Activated naive CD4-positive, alpha-beta T cell treated with anti-CD3 and anti-CD28 coated beads, Interleukin-2, amount 50 U/mL, for 24 hours (primary cell): ENCODE data around the gene ADNP.
A peak's percentile ranks its signal among the peaks of the same experiment; 100 is the strongest.

Experiments used
- H3K27ac Mint-ChIP-seq: one replicate; pipeline ENCODE4 v1.8.0; 2021; ENCODE audit warnings: mild to moderate bottlenecking, mixed read lengths
- H3K27me3 Mint-ChIP-seq: one replicate; pipeline ENCODE4 v1.8.0; 2021; ENCODE audit warnings: mixed read lengths
- H3K36me3 Mint-ChIP-seq: one replicate; pipeline ENCODE4 v1.8.0; 2021; ENCODE audit warnings: mixed read lengths
- H3K4me1 Mint-ChIP-seq: one replicate; pipeline ENCODE4 v1.8.0; 2021; ENCODE audit warnings: mixed read lengths
- H3K4me3 Mint-ChIP-seq: one replicate; pipeline ENCODE4 v1.8.0; 2021; ENCODE audit warnings: mild to moderate bottlenecking, mixed read lengths
- H3K9me3 Mint-ChIP-seq: one replicate; pipeline ENCODE4 v1.8.0; 2021; ENCODE audit warnings: mixed read lengths

ADNP gene

GRCh38 chr20:50856475-50857041, 74.7 kb downstream of the ADNP start:
- no peak overlapping the region for H3K27ac Mint-ChIP-seq
- no peak overlapping the region for H3K4me3 Mint-ChIP-seq
- H3K4me1 Mint-ChIP-seq: no peaks in the 10 kb centered on the region
- H3K27me3 Mint-ChIP-seq: no peaks in the 10 kb centered on the region
- H3K36me3 Mint-ChIP-seq: peaks cover 6% of the 10 kb centered on the region
- no peaks in the 10 kb centered on the region for H3K9me3 Mint-ChIP-seq

DNA sequence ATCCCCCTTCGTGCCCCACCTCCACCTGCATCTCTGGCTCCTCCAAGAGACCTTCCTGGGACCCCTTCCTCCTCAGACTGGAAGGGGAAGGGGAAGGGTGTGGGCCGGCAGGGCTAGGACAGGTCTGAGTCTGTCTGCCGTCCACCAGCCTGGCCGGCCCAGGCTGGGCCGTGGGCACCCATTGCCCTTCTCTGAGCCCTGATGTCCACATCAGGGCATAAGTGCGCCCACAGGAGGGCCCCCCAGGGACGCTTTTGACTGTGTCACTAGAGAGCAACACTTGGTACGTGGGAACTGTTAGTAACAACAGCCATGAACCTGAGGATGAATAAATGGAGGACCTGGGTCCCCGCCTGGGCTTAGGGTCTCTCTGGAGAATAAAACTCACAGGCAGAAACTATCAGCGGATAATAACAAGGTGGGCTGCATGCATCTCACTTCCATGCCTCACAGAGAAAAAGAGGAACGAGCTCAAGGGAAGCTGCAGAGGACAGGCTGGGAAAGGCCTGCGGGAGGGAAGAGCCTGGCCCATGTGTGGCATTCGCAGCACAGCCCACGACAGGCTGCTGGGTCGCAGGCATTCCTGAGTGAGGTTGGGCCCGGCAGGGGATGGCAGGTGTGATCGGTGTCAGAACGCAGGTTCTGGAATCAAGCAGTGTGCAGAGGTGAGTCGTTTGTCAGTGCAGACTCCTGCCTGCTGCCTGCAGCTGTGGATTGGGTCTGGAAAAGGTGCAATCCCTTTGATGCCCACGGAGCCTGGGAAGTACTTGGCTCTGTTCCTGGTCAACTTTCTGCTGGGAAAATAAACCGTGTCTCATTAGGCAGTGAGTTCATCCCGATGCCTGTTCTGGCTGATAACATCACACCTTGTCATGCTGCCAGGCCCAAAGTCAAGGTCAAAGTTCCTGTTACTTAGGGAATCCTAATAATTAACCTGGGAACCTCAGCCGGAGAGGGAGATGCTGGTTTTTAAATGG, 75.5 kb downstream of the ADNP start:
- Mint-ChIP-seq H3K9me3 (no peaks in the 10 kb centered on the region), H3K27ac (no peak overlapping the region), H3K27me3 (no peaks in the 10 kb centered on the region), H3K36me3 (peaks cover 6% of the 10 kb centered on the region), H3K4me1 (no peaks in the 10 kb centered on the region), H3K4me3 (no peak overlapping the region)

DNA sequence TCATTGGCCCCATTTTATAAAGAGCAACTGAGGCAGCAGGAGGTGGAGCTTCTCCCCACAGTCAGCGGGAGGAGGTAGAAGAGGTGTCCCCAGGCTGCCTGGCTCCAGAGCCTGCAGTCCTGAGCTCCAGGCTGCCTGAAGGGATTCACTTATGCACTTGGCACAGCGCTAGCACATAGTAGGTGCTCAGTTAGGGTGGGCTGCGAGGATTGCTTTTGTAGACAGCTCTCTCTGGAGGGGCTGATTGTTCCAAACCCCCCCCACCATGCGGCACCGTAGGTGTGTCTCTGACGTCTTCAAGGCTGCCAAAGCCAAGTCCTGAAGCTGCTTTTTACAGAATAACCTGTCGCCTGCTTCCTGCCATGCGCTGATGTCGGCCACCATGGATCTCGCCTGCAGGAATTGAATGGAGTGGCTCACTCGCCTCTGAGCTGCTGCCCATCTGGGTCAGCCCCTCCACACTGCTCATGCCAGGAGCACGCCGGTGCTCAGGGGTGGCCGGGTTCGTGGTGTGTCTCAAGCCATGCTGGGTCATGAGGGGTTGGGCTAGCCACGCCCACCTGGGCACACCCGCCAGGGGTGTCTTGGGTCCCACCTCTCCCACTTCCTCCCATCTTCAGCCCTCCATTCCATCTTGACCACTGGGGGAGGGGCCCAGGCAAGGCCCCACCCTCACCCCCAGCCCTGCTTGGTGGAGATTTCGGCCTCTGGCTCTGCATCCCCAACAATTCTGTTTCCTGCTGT, 76.6 kb downstream of the ADNP start:
- no peaks in the 10 kb centered on the region for H3K9me3 Mint-ChIP-seq
- H3K4me1 Mint-ChIP-seq: peaks cover 5% of the 10 kb centered on the region
- no peak overlapping the region for H3K4me3 Mint-ChIP-seq
- peaks cover 6% of the 10 kb centered on the region for H3K36me3 Mint-ChIP-seq
- H3K27me3 Mint-ChIP-seq: no peaks in the 10 kb centered on the region
- peak overlapping the region; percentile 19 for H3K27ac Mint-ChIP-seq

DNA sequence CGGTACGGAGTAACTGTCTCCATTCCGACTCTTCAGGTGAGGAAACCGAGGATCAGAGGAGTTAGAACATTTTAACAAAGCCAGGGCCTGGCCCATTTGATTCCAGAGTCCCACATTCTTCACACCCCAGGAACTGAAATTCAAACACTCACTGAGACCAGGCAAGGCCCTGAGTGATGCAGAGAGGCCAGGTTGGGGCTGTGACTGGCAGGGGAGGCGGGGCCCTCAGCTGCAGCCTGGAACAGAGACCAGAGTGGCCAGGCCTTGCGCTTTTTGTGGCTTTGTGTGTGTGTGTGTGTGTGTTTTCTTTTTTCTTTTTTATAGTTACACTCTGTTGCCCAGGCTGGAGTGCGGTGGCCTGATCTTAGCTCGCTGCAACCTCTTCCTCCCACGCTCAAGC, 79.2 kb downstream of the ADNP start:
- Mint-ChIP-seq H3K4me1 (peaks cover 9% of the 10 kb centered on the region), H3K4me3 (no peak overlapping the region), H3K27ac (peak overlapping the region; percentile 35), H3K9me3 (no peaks in the 10 kb centered on the region), H3K27me3 (no peaks in the 10 kb centered on the region), H3K36me3 (peaks cover 6% of the 10 kb centered on the region)

DNA sequence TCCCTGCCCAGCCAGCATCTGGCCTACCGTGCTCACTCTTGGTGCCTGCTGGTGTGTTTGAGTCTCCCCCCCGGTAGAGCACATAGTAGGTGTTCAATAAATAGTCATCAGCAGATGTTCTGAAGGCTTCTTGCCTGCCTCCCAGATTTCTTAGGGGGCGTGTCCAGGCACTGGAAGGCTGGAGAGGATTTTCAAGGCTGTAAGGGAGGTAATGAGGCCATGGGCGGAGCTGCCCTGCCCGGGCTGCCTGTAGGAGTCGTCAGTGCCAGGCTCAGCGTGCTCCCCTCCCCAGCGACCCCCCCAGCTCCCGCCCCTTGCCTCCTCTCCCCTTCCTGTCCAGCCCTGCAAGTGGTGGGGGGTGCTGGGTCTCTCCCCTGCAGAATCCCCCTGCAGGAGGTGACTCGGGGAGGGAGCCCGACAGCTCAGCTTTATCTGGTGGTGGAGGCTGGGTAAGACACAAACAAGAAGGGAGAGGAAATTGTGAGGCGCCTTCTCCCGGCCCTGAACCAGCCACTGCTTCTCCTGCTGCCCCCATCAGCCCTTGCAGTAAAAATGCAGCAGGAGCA, 80.4 kb downstream of the ADNP start:
- no peak overlapping the region for H3K27ac Mint-ChIP-seq
- no peaks in the 10 kb centered on the region for H3K27me3 Mint-ChIP-seq
- no peaks in the 10 kb centered on the region for H3K9me3 Mint-ChIP-seq
- peaks cover 7% of the 10 kb centered on the region for H3K36me3 Mint-ChIP-seq
- H3K4me3 Mint-ChIP-seq: no peak overlapping the region
- H3K4me1 Mint-ChIP-seq: peaks cover 9% of the 10 kb centered on the region

DNA sequence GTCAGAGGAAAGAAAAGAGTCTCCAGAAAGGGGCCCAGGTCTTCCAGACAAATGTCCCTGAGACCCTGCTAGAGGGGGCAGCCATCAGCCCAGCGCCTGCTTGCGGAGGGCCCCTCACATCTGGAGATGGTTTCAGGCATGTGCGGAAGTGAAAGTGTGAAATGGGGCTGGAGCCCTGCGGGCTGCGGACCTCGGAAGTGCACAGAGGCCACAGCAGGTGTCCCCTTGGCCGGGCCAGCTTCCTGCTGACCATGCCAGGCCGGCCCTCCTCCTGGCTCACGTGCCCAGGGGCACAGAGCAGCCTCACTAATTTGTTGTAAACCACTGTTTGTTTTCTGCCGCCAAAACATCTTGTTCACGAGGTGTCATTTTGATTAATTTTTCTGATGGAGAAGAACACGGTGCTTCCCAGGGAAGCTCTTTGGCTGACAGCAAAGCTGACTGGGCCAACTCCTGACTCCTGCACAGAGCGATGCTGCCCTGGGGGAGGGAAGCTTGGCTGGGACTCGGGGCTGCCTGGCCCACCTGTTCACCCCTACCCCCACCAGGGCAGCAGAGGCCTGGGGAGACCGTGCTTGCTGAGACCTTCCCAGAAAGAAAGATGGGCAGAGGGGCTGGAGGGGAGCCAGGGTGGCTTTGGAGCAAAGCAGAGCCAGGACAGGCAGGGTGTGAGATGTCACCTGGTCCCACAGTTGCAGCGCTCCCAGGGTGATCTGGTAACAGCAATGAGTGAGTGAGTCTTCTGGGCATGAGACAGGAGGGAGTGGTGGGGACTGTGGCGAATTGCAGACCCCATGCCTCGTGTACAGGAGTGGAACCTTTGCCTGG, 82.2 kb downstream of the ADNP start:
- Mint-ChIP-seq H3K36me3 (peaks cover 6% of the 10 kb centered on the region), H3K27me3 (no peaks in the 10 kb centered on the region), H3K4me1 (peaks cover 9% of the 10 kb centered on the region), H3K4me3 (no peak overlapping the region), H3K9me3 (no peaks in the 10 kb centered on the region), H3K27ac (no peak overlapping the region)

- Mint-ChIP-seq H3K27me3 (no peaks in the 10 kb centered on the region), H3K4me1 (peaks cover 9% of the 10 kb centered on the region), H3K9me3 (no peaks in the 10 kb centered on the region), H3K36me3 (peaks cover 5% of the 10 kb centered on the region), H3K27ac (no peak overlapping the region), H3K4me3 (no peak overlapping the region)
Observed at GRCh38 chr20:50848341-50848808, 82.9 kb downstream of the ADNP start.

GRCh38 chr20:50845566-50846215, 85.5 kb downstream of the ADNP start:
- Mint-ChIP-seq H3K27ac (no peak overlapping the region), H3K27me3 (no peaks in the 10 kb centered on the region), H3K4me1 (peaks cover 9% of the 10 kb centered on the region), H3K4me3 (no peak overlapping the region), H3K36me3 (peaks cover 2% of the 10 kb centered on the region), H3K9me3 (no peaks in the 10 kb centered on the region)

- H3K27ac Mint-ChIP-seq: no peak overlapping the region
- H3K9me3 Mint-ChIP-seq: no peaks in the 10 kb centered on the region
- H3K4me1 Mint-ChIP-seq: peaks cover 4% of the 10 kb centered on the region
- H3K4me3 Mint-ChIP-seq: no peak overlapping the region
- H3K36me3 Mint-ChIP-seq: peaks cover 2% of the 10 kb centered on the region
- no peaks in the 10 kb centered on the region for H3K27me3 Mint-ChIP-seq
Observed at GRCh38 chr20:50844430-50845100, 86.7 kb downstream of the ADNP start.

GRCh38 chr20:50843331-50844276, 87.6 kb downstream of the ADNP start:
- no peaks in the 10 kb centered on the region for H3K9me3 Mint-ChIP-seq
- H3K4me1 Mint-ChIP-seq: peaks cover 4% of the 10 kb centered on the region
- H3K4me3 Mint-ChIP-seq: no peak overlapping the region
- H3K27me3 Mint-ChIP-seq: no peaks in the 10 kb centered on the region
- peaks cover 2% of the 10 kb centered on the region for H3K36me3 Mint-ChIP-seq
- no peak overlapping the region for H3K27ac Mint-ChIP-seq

DNA sequence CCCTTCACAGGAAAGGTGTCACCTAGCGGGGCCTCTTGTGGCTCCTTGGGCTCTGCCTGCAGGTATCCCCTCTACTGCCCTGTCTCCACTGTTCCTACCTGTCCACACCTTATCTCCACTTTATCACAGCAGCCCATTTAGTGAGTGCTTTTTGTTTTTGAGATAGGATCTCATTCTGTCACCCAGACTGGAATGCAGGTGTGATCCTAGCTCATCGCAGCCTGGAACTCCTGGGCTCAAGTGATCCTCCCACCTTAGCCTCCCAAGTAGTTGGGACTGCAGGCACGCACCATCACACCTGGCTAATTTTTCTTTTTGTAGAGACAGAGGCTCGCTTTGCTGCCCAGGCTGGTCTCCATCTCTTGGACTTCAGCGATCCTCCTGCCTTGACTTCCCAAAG, 88.4 kb downstream of the ADNP start:
- Mint-ChIP-seq H3K4me1 (no peaks in the 10 kb centered on the region), H3K9me3 (no peaks in the 10 kb centered on the region), H3K27me3 (no peaks in the 10 kb centered on the region), H3K27ac (no peak overlapping the region), H3K4me3 (no peak overlapping the region), H3K36me3 (peaks cover 2% of the 10 kb centered on the region)
